Thyroid gland (tissue), 4 donors: ENCODE data around the gene RASGRF1.

ENCODE experiments used
- POLR2A ChIP-seq, 2 donors: fragments of 450-650 bp; IDR thresholded peaks; one replicate each; pipeline ENCODE4 v1.6.1; 2017; ENCODE audit warnings: antibody characterized with exemption in 2 of 2, mild to moderate bottlenecking in 2 of 2, moderate library complexity in 1 of 2
- TF ChIP-seq, protein P1 (sequence below), 6 experiments: fragments of 200-600 bp in 3 of 6; fragments of 450-650 bp in 3 of 6; sonication (generic) in 3 of 6; IDR thresholded peaks; one replicate each; pipeline ENCODE4 v1.5.1; 2016 to 2019; ENCODE audit warnings: antibody characterized with exemption in 6 of 6, mild to moderate bottlenecking in 2 of 6, inconsistent platforms in 1 of 6, moderate library complexity in 1 of 6

- TF ChIP-seq, protein P1, sequence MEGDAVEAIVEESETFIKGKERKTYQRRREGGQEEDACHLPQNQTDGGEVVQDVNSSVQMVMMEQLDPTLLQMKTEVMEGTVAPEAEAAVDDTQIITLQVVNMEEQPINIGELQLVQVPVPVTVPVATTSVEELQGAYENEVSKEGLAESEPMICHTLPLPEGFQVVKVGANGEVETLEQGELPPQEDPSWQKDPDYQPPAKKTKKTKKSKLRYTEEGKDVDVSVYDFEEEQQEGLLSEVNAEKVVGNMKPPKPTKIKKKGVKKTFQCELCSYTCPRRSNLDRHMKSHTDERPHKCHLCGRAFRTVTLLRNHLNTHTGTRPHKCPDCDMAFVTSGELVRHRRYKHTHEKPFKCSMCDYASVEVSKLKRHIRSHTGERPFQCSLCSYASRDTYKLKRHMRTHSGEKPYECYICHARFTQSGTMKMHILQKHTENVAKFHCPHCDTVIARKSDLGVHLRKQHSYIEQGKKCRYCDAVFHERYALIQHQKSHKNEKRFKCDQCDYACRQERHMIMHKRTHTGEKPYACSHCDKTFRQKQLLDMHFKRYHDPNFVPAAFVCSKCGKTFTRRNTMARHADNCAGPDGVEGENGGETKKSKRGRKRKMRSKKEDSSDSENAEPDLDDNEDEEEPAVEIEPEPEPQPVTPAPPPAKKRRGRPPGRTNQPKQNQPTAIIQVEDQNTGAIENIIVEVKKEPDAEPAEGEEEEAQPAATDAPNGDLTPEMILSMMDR (IDR thresholded peaks at IDR 0.05): no peak
- TF ChIP-seq POLR2A (IDR thresholded peaks at IDR 0.05): no peak
Measured at GRCh38 chr15:78985859-78986475, 104.6 kb downstream of the RASGRF1 start.
